Measurements from ENCODE around the gene ABLIM3. TPM values are rescaled to one million over a fixed set of nuclear protein-coding genes. Genes with fewer than 3 reads are reported as not detected.
"Not testable (repeated sequence)": the region's sequence is repeated elsewhere in the genome, so short reads cannot be mapped to it uniquely, and the experiment has no call there.

The ABLIM3 gene
- total RNA-seq, 1 donor from 2014 or later = not detected

- intact Hi-C loops (cut with micrococcal nuclease) = no loop called here
These were observed 40.9 kb downstream of the ABLIM3 start for GRCh38 chr5:149182241-149182640.

GRCh38 chr5:149185067-149185466, 43.8 kb downstream of the ABLIM3 start:
- intact Hi-C loops (cut with micrococcal nuclease) = no loop called here

DNA sequence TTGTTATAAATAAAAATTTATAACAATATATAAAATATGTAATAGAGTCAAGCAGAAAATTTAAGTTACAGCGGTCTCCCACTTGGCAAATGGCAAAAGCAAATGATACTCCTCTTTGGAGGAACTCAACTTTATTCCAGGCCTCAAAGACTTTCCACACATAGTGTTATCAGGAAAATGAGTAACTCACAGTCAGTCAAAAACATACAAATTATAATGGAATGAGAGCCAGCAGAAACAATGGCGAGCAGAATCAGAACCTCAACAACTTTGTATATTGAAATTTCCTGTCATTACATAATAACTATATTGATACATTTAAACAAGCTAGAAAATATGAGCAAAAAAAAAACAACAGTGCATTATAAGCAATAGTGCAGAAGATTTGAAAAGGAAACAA, 45.2 kb downstream of the ABLIM3 start:
- intact Hi-C loops (cut with micrococcal nuclease) = no loop called here

GRCh38 chr5:149187617-149188016, 46.3 kb downstream of the ABLIM3 start:
- intact Hi-C loops (cut with micrococcal nuclease) = not testable (repeated sequence)

GRCh38 chr5:149188383-149188782, 47.1 kb downstream of the ABLIM3 start:
- intact Hi-C loops (cut with micrococcal nuclease) = no loop called here

GRCh38 chr5:149195337-149195887, 54.1 kb downstream of the ABLIM3 start:
- intact Hi-C loops (cut with micrococcal nuclease) = no loop called here

DNA sequence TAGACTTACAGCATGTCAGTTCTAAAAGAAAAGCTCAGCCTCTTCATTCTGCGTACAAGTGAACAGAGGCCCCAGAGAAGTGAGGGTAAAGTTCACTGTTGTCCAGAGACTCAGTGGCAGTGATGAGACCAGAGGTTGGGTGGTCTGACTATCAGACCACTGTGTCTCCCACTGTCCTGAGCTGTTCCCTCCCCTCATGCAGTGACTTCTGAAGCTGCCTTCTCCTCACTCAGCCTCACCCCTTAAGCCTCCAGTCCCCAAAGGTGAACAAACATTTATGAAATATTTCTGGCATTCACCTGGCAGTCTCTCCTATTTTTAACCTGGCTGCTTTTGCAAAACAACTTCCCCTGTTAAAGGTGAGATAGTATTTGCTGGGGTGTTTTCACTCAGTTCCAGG, 54.7 kb downstream of the ABLIM3 start:
- intact Hi-C loops (cut with micrococcal nuclease) = no loop called here

GRCh38 chr5:149198148-149198547, 56.9 kb downstream of the ABLIM3 start:
- intact Hi-C loops (cut with micrococcal nuclease) = no loop called here

- intact Hi-C loops (cut with micrococcal nuclease) = no loop called here
These were observed 59.1 kb downstream of the ABLIM3 start for GRCh38 chr5:149200355-149200754.

- intact Hi-C loops (cut with micrococcal nuclease) = no loop called here
These were observed 59.9 kb downstream of the ABLIM3 start for GRCh38 chr5:149201121-149201637.

- intact Hi-C loops (cut with micrococcal nuclease) = no loop called here
These were observed 61.7 kb downstream of the ABLIM3 start for GRCh38 chr5:149202910-149203451.

DNA sequence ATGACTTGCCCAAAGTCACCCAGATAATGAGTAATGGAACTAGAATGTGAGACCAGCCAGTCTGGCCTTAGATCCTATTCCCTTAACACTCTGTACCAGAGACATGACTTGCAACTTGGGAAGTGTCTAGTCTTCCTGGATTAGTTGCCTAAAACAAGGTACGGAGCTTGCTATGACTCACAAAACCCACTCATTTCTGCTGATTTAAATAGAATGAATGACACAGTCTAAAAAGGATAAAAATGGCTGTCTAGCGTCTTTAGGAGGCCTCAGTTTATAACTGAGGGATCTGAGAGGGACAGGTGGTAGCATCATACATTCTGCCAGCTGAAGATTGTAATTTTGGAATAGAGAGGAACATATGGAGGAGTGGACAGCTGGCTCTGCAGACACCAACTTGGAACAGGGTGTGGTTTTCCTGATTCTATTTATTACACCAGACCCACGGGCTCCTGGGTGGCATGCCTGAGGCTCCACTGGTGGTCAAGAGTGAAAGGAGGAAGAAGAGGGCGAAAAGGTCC, 62.7 kb downstream of the ABLIM3 start:
- intact Hi-C loops (cut with micrococcal nuclease) = no loop called here

DNA sequence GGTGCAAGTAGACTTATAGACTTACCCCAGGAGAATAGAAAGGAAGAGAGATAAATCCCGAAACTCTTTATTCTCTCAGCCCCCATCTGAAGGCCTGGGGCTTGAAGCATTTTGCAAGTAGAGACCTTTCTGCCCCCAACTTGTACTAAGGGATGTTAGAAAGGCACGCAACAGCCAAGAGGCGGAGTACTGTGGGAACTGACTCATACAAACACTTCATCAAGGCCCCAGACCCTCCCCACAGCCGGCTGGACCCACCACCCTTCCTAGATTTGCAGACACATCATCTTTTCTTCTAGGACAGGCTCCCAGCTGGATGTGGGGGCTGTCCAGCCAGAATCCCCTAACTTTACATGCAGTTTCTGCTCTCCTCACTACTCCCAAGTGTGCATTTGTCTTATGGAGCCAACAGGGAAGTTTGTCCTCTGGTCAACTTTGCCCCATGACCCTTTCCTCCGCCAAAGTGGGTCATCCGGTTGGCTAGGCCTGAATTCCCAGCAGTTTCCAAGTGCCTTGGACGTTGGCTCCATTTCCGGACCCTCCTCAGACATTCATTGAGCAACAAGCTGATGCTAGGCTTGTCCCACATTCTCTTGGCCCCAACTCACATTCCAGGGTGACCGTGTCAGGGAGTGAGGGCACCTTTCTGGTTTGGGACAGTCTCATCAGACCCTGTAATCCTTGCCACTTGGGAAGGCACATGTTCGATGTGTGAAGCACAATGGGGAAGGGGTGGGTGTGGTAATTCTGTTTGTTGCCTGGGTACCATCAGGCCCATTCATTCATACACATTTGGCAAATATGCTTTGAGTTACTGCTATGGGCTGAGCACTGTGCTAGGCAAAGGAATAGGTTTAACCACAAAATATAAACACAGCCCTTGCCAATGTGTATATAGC, 64.6 kb downstream of the ABLIM3 start:
- intact Hi-C loops (cut with micrococcal nuclease) = no loop called here

DNA sequence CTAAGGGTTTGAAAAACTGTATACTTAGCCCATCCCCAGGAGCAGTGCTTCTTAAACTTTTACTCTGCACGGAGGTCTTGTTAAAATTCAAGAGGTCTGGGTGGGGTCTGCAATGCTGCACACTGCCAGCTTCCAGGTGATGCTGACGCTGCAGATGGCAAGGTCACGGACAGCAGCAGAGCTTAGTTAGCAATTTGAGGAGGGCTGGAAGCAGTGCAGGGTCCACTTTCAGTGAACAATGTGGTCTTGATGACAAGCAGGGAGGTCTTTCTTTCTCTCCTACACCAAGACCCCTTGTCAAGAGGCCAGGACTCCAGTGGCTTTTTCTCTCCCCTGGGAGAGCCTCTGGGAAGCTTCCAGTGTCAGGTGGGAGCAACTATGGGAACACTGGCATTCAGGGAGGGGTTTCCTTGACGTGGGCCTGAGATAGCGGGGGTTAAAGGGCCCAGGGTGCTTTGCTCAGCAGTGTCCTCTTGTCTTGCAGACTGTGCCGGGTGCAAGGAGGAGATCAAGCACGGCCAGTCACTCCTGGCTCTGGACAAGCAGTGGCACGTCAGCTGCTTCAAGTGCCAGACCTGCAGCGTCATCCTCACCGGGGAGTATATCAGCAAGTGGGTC, 65.3 kb downstream of the ABLIM3 start:
- intact Hi-C loops (cut with micrococcal nuclease) = no loop called here

DNA sequence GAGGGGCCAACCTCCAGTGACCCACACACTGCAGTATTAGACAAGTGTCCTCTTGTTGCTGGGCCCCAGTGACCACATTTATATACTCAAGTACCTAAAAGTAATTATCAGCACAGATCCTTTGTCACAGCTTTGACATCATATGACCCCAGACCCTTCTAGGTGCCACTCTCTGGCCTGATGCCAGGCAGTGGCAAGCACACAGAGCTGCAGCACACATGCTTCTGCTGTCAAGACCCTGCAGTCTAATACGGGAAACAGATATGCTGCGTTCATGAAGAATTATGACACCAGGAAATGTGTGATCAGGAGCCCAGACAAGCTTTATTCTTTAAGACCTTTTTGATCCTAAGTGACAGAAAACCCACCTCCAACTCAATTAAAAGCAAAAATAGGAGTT, 66.5 kb downstream of the ABLIM3 start:
- intact Hi-C loops (cut with micrococcal nuclease) = no loop called here

- intact Hi-C loops (cut with micrococcal nuclease) = loop anchor here (10.0 kb wide), 1 partner anchor 55 kb away; no protein-coding TSS in a partner anchor
These were observed 68.9 kb downstream of the ABLIM3 start for GRCh38 chr5:149210225-149210624.

GRCh38 chr5:149210968-149211490, 69.7 kb downstream of the ABLIM3 start:
- intact Hi-C loops (cut with micrococcal nuclease) = loop anchor here (10.0 kb wide), 1 partner anchor 54 kb away; no protein-coding TSS in a partner anchor

- intact Hi-C loops (cut with micrococcal nuclease) = loop anchor here (10.0 kb wide), 1 partner anchor 53 kb away; no protein-coding TSS in a partner anchor
These were observed 70.3 kb downstream of the ABLIM3 start for GRCh38 chr5:149211566-149211965.

DNA sequence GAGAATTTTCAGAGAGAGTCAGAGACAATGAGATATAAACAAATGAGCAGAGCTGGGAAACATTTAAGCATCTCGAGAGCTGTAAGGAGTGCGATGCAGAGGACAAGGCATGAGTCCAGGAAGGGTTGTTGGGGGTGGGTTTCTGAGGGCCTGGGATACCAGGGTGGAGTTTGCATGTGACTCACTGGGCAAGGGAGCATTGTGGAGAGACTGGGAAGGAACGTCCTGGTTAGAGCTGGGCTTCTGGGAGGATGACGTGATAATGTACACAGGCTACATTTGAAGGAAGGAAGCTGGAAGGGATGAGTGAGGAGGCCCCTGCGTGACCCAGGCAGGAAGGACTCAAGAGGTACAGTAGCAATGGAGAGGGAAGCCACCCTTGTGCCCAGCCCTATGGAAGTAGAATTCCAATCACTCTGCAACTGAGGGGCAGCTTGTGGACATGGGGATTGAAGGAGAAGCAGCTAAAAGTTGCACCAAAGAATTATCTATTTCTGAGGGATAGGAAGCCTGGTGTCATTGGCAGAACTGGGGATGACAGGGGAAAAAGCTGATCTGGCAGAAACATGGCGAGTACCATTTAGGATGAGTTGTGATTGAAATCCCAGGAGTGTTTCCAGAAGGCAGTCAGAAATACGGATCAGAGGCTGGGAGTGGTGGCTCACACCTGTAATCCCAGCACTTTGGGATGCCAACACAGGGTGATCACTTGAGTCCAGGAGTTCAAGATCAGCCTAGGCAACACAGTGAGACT, 71.1 kb downstream of the ABLIM3 start:
- intact Hi-C loops (cut with micrococcal nuclease) = loop anchor here (10.0 kb wide), 1 partner anchor 52 kb away; no protein-coding TSS in a partner anchor

GRCh38 chr5:149213264-149213880, 72.1 kb downstream of the ABLIM3 start:
- intact Hi-C loops (cut with micrococcal nuclease) = loop anchor here (10.0 kb wide), 1 partner anchor 51 kb away; no protein-coding TSS in a partner anchor
